H1 (cell line): ENCODE data around the gene RPL37. TPM values are rescaled to one million over a fixed set of nuclear protein-coding genes. Genes with fewer than 3 reads are reported as not detected.

Experiments
- CEBPB ChIP-seq: IDR thresholded peaks from 2 replicates; pipeline ENCODE4 v1.6.1; 2012; ENCODE audit warnings: low read depth, low read length
- CREB1 ChIP-seq: IDR thresholded peaks from 2 replicates; pipeline ENCODE4 v1.6.1; 2012; ENCODE audit warnings: inconsistent platforms
- EGR1 ChIP-seq: IDR thresholded peaks from 2 replicates; pipeline ENCODE4 v1.6.1; 2011; ENCODE audit warnings: low read depth, low read length, borderline replicate concordance
- NANOG ChIP-seq: IDR thresholded peaks from 2 replicates; pipeline ENCODE4 v1.6.1; 2011; ENCODE audit warnings: low read length, low read depth, mild to moderate bottlenecking, inconsistent platforms; ENCODE audit not compliant: insufficient read depth, poor library complexity, severe bottlenecking
- POU5F1 ChIP-seq: IDR thresholded peaks from 2 replicates; pipeline ENCODE4 v1.6.1; 2011; ENCODE audit warnings: low read depth, mild to moderate bottlenecking, low read length, moderate library complexity
- RFX5 ChIP-seq: IDR thresholded peaks from 2 replicates; pipeline ENCODE4 v1.6.1; 2011; ENCODE audit warnings: low read depth, low read length, improper control_type of control experiment, borderline replicate concordance
- RNF2 ChIP-seq: fragments of 200-900, 300-1000 bp; sonication (generic); IDR thresholded peaks from 2 replicates; pipeline ENCODE4 v1.7.1; 2016; ENCODE audit warnings: borderline replicate concordance, low read depth, mild to moderate bottlenecking, antibody characterized with exemption, low read length; ENCODE audit not compliant: poor library complexity, severe bottlenecking; ENCODE audit errors: missing control alignments
- SRF ChIP-seq: IDR thresholded peaks from 2 replicates; pipeline ENCODE4 v1.6.1; 2011; ENCODE audit warnings: mild to moderate bottlenecking, low read depth, low read length, moderate library complexity
- polyA plus RNA-seq, 7 experiments: library from polyadenylated mRNA; depleted of rRNA in 3 of 7; stranded (reverse) in 5 of 7; unstranded in 2 of 7; fragments of >200 nt in 5 of 7; fragments of 200-250 nt in 2 of 7; gene quantifications; 1 replicate in 5 of 7; 2 replicates in 1 of 7; 4 replicates in 1 of 7; pipeline versions ENCODE4 v1.2.1 to v1.2.3, GENCODE V29; 2011 to 2013; ENCODE audit warnings: missing spikeins in 2 of 7, mixed read lengths in 2 of 7
- total RNA-seq: library from RNA; stranded (reverse); fragmentation: NEBNext Ultra II Directional; extraction: Animal tissue kit (Norgen Biotek cat#: 25700); gene quantifications from 2 replicates; pipeline ENCODE4 v1.2.1, GENCODE V29; 2021
- TF ChIP-seq, protein P1 (sequence below): fragments of 300-600 bp; sonication (generic); IDR thresholded peaks from 2 replicates; pipeline ENCODE4 v1.7.1; 2012; ENCODE audit warnings: low read length, moderate library complexity, mild to moderate bottlenecking, inconsistent platforms; ENCODE audit not compliant: insufficient replicate concordance

Gene RPL37
- total and polyA plus RNA-seq, 2 of the 8 experiments (the other 6 are each of a cell fraction or from before 2014, with no cell fraction given), result 467 to 1,534 TPM

DNA sequence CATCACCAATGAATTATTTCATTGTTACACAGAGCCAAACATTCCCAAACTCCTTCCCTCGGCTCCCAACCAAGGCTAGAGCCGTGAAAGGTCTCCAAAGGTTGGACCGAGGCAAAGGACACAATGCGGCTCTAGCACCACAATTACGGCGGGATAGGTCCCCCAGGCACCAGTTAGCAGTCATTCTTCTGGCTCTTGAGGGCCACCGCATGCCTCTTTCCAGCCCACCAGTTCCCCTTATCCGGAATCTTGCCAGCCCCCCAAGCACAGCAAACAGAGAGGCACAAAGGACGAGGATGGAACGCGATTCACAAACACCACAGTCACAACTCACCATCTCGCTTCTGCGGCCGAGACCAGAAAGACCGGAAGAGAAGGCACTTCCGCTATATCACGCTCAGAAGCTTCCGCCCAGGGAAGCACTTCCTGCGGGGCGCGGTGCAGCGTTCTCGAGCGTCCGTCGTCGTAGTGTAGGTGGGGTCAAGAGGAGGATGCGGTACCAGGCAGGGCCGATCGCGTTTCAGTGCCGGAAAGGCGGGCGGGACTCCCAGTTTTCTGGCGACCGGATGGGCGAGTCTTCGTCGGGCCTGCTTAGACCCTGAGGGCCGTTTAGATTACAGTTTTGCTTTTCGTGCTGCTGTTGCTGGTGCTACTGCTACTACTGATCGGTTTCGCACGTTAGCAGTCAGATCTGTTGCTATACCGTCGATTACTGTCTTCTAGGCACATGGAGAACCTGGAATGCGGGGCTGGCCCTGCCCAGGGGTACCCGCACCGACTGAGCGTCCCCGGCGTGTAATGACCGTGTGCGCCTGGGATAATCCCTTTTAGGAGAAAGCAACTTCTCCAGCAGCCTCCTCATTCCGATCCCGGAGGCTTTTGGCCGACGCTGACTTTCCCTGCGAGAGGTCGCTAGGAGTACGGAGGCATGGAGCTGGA lies at the start of gene RPL37 (continued):
- TF ChIP-seq, protein P1, sequence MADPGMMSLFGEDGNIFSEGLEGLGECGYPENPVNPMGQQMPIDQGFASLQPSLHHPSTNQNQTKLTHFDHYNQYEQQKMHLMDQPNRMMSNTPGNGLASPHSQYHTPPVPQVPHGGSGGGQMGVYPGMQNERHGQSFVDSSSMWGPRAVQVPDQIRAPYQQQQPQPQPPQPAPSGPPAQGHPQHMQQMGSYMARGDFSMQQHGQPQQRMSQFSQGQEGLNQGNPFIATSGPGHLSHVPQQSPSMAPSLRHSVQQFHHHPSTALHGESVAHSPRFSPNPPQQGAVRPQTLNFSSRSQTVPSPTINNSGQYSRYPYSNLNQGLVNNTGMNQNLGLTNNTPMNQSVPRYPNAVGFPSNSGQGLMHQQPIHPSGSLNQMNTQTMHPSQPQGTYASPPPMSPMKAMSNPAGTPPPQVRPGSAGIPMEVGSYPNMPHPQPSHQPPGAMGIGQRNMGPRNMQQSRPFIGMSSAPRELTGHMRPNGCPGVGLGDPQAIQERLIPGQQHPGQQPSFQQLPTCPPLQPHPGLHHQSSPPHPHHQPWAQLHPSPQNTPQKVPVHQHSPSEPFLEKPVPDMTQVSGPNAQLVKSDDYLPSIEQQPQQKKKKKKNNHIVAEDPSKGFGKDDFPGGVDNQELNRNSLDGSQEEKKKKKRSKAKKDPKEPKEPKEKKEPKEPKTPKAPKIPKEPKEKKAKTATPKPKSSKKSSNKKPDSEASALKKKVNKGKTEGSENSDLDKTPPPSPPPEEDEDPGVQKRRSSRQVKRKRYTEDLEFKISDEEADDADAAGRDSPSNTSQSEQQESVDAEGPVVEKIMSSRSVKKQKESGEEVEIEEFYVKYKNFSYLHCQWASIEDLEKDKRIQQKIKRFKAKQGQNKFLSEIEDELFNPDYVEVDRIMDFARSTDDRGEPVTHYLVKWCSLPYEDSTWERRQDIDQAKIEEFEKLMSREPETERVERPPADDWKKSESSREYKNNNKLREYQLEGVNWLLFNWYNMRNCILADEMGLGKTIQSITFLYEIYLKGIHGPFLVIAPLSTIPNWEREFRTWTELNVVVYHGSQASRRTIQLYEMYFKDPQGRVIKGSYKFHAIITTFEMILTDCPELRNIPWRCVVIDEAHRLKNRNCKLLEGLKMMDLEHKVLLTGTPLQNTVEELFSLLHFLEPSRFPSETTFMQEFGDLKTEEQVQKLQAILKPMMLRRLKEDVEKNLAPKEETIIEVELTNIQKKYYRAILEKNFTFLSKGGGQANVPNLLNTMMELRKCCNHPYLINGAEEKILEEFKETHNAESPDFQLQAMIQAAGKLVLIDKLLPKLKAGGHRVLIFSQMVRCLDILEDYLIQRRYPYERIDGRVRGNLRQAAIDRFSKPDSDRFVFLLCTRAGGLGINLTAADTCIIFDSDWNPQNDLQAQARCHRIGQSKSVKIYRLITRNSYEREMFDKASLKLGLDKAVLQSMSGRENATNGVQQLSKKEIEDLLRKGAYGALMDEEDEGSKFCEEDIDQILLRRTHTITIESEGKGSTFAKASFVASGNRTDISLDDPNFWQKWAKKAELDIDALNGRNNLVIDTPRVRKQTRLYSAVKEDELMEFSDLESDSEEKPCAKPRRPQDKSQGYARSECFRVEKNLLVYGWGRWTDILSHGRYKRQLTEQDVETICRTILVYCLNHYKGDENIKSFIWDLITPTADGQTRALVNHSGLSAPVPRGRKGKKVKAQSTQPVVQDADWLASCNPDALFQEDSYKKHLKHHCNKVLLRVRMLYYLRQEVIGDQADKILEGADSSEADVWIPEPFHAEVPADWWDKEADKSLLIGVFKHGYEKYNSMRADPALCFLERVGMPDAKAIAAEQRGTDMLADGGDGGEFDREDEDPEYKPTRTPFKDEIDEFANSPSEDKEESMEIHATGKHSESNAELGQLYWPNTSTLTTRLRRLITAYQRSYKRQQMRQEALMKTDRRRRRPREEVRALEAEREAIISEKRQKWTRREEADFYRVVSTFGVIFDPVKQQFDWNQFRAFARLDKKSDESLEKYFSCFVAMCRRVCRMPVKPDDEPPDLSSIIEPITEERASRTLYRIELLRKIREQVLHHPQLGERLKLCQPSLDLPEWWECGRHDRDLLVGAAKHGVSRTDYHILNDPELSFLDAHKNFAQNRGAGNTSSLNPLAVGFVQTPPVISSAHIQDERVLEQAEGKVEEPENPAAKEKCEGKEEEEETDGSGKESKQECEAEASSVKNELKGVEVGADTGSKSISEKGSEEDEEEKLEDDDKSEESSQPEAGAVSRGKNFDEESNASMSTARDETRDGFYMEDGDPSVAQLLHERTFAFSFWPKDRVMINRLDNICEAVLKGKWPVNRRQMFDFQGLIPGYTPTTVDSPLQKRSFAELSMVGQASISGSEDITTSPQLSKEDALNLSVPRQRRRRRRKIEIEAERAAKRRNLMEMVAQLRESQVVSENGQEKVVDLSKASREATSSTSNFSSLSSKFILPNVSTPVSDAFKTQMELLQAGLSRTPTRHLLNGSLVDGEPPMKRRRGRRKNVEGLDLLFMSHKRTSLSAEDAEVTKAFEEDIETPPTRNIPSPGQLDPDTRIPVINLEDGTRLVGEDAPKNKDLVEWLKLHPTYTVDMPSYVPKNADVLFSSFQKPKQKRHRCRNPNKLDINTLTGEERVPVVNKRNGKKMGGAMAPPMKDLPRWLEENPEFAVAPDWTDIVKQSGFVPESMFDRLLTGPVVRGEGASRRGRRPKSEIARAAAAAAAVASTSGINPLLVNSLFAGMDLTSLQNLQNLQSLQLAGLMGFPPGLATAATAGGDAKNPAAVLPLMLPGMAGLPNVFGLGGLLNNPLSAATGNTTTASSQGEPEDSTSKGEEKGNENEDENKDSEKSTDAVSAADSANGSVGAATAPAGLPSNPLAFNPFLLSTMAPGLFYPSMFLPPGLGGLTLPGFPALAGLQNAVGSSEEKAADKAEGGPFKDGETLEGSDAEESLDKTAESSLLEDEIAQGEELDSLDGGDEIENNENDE, result no peak
- TF ChIP-seq CEBPB (no peak), SRF (0 out of 2 replicates have a peak, but pooled peaks have one; percentile 35), POU5F1 (no peak), RFX5 (peak; percentile 40; the same call in 1 of the 2 replicates), CREB1 (peak; percentile 89), EGR1 (peak; percentile 83; the same call in 1 of the 2 replicates), RNF2 (no peak), NANOG (peak; percentile 4)
